ENCODE measurements around the gene SPOCK2. TPM values are rescaled to one million over a fixed set of nuclear protein-coding genes. Genes with fewer than 3 reads are reported as not detected.

SPOCK2 gene
- total RNA-seq, 1 donor from 2014 or later = 63.7 TPM

GRCh38 chr10:72094574-72094973 lies 6.2 kb upstream of the SPOCK2 start:
- H3K4me3 ChIP-seq (ENCODE audit: low read depth, low read length) = no peak overlapping the region
- no peak for TF ChIP-seq CTCF (conservative IDR thresholded peaks at IDR 0.05; ENCODE audit: low read depth, low read length)
- no peak for DNase-seq (ENCODE audit: low read depth)

DNA sequence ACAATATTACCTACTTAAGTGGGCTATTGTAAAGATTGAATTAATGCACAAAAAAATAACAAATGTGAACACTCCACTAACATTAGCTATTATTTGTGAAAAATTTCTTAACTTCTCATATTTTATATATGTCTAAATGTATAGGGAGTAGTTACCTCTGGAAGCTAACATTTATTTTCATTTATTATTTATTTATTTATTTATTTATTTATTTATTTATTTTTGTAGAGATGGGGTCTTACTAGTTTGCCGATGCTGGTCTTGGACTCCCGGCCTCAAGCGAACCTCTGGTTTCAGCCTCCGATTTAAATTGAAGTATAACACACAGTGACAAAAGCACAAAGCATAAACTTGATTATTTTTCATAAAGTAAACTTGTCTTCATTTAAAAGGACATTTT lies 5.1 kb upstream of the SPOCK2 start:
- H3K4me3 ChIP-seq (ENCODE audit: low read depth, low read length) = no peak overlapping the region
- DNase-seq (ENCODE audit: low read depth) = no peak
- no peak for TF ChIP-seq CTCF (conservative IDR thresholded peaks at IDR 0.05; ENCODE audit: low read depth, low read length)

DNA sequence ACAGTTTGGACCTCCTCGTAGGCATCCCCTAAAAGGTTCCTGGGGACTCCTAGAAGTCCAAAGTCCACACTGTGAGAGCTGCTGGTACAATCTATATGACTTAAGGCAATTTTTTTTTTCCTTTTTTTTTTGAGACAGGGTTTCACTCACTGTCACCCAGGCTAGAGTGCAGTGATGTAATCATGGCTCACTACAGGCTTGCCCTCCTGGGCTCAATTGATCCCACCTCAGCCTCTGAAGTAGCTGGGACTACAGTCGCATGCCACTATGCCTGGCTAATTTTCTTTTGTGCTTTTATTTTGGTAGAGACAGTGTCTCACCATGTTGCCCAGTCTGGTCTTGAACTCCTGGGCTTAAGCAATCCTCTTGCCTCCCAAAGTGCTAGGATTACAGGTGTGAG lies 4.6 kb upstream of the SPOCK2 start:
- DNase-seq (ENCODE audit: low read depth) = no peak
- TF ChIP-seq CTCF (conservative IDR thresholded peaks at IDR 0.05; ENCODE audit: low read depth, low read length) = no peak
- H3K4me3 ChIP-seq (ENCODE audit: low read depth, low read length) = no peak overlapping the region

- DNase-seq (ENCODE audit: low read depth) = no peak
- TF ChIP-seq CTCF (conservative IDR thresholded peaks at IDR 0.05; ENCODE audit: low read depth, low read length) = no peak
These were observed 4.0 kb upstream of the SPOCK2 start for GRCh38 chr10:72092171-72092924.

DNA sequence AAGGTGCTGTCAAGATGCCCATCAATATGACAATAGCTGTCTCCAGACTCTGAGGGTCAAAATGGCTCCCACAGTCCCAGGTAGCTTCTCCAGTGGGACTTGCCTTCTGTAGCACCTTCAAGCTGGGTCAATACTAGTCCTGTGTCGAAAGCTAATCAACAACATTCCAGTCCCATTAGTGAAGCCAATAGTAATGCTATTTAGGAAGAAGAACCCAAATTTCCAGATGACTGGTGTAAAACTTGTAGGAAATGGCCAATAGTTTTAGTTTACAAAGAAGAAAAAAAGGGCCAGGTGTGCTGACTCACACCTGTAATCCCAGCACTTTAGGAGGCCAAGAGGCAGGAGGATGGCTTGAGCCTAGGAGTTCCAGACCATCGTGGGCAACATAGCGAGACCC lies 2.0 kb upstream of the SPOCK2 start:
- H3K4me3 ChIP-seq (ENCODE audit: low read depth, low read length) = no peak overlapping the region
- DNase-seq (ENCODE audit: low read depth) = no peak
- TF ChIP-seq CTCF (conservative IDR thresholded peaks at IDR 0.05; ENCODE audit: low read depth, low read length) = no peak

More at GRCh38 chr10:72092171-72092924, 4.0 kb upstream of the SPOCK2 start:
- no peak overlapping the region for H3K4me3 ChIP-seq (ENCODE audit: low read depth, low read length)

- H3K4me3 ChIP-seq (ENCODE audit: low read depth, low read length) = no peak overlapping the region
- DNase-seq (ENCODE audit: low read depth) = no peak
- no peak for TF ChIP-seq CTCF (conservative IDR thresholded peaks at IDR 0.05; ENCODE audit: low read depth, low read length)
These were observed 1.3 kb upstream of the SPOCK2 start for GRCh38 chr10:72089618-72090017.
